GM13976 (cell line): Measurements from ENCODE around the gene DSEL.

Experiments
- DNase-seq: peaks from one replicate; pipeline ENCODE4 v3.0.0; 2012; ENCODE audit warnings: low spot score
- in situ Hi-C: fragments of 300-500 bp; cut with MboI; formaldehyde crosslinking; loops from one replicate; pipeline ENCODE4 v1.12.0; 2022; ENCODE audit warnings: low sequenced_read_pairs, mixed read lengths, inconsistent platforms; ENCODE audit not compliant: unreplicated experiment
- TF ChIP-seq, protein P1 (sequence below): IDR thresholded peaks from 2 replicates; pipeline ENCODE4 v1.5.1; 2012; ENCODE audit warnings: borderline replicate concordance, mild to moderate bottlenecking; ENCODE audit not compliant: insufficient read depth; ENCODE audit errors: extremely low read depth, missing control alignments, control extremely low read depth

Gene DSEL

DNA sequence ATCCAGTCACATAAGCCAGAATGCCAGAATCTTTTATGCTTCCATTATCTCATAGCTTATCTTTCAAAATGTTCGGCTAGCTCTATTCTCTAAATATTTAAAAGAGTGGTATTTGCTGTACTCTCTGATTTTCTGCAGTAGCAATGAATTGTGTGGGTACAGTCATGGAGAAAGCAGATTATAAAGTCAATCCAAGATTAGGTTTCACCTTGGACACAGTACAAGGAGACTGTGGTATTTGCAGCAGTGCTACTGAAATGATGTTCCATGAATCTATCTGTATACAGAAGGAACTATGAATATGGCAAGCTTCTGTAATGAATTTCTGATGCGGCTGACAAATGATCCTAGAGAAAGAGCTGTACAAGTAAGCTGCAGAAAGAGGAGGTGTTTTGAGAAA, 15.4 kb upstream of the DSEL start:
- DNase-seq: no peak
- TF ChIP-seq, protein P1, sequence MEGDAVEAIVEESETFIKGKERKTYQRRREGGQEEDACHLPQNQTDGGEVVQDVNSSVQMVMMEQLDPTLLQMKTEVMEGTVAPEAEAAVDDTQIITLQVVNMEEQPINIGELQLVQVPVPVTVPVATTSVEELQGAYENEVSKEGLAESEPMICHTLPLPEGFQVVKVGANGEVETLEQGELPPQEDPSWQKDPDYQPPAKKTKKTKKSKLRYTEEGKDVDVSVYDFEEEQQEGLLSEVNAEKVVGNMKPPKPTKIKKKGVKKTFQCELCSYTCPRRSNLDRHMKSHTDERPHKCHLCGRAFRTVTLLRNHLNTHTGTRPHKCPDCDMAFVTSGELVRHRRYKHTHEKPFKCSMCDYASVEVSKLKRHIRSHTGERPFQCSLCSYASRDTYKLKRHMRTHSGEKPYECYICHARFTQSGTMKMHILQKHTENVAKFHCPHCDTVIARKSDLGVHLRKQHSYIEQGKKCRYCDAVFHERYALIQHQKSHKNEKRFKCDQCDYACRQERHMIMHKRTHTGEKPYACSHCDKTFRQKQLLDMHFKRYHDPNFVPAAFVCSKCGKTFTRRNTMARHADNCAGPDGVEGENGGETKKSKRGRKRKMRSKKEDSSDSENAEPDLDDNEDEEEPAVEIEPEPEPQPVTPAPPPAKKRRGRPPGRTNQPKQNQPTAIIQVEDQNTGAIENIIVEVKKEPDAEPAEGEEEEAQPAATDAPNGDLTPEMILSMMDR: no peak
- in situ Hi-C loops: no loop called here

DNA sequence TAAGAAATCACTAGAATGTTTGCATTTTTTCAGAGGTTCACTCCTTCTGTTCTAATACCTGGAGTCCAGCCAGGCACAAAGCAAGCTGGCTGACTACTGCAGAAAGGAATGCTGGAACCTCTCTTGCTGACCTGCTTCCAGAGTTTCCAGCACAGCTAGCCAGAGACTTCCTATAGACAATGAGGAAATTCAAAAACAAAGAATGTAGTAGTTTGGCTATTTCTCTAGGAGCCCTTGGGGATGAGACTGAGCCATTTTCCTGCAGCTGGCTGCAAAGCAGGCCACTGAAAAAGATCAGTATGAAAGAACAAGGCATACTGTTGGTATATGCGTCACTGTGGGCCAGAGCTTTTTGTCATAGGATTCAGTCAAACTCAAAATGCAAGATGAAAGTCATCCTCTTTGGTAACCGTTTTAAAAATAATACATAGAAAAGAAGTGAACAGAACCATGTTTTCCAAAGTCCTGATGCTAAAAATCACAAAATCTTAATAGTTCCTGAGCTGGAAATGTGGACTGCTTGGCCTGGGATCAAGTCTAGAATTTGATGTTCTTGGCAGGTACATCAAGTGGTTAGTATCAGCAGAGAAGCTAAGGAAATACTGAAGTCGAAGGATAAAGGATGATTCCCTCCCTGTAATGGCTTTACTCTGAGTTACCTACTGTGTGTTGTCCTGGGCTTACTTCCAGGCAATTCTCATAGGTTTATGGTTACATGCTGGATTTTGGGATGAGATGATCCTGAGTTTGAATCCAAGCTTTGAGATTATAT, 9.0 kb upstream of the DSEL start:
- no peak for DNase-seq
- in situ Hi-C loops: no loop called here
- TF ChIP-seq, protein P1: no peak

DNA sequence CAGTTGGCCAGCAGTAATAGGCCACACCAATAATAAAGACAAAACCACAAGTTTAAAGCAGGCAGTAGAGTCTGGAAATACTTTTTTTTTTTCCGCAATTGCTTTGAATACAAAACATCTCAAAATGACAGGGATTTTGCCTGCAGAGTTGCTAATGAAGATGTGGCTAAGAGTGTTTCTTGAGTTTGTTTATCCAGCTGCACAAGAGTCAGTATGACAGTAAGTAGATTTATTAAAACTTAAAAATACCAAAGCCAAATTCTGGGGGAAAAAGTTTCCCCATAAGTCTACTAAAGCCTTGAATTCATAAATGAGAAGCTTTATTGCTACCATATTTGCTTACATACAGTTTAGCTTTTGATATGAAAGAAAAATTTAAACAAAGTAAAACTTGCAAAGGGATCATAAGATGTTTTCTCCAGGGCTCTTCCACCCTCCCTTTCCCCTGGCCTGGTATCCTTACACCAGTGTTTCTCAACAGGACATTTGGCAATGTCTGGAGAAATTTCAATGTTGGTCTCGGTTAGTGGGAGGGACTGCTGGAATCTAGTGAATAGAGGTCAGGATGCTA, 3.9 kb upstream of the DSEL start:
- in situ Hi-C loops: no loop called here
- no peak for DNase-seq
- TF ChIP-seq, protein P1: no peak

DNA sequence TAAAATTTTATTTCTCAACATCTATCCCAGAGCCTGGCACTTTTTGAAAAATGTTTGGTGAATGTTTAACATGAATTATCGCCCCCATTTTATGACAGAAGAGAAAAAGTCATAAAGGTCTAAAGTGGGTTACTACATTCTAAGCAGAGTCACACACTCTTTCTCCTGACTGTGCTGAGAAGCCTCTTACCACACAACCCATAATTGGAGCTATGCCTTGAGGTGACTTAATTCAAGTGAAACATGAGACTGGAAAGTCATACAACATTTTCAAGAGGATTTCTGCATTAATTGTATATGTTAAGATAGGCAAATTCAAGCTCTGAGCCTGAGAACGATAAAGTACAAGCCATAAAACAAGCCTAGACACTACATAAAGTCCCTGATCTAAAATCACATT, 3.1 kb upstream of the DSEL start:
- DNase-seq: no peak
- TF ChIP-seq, protein P1: no peak
- in situ Hi-C loops: no loop called here

DNA sequence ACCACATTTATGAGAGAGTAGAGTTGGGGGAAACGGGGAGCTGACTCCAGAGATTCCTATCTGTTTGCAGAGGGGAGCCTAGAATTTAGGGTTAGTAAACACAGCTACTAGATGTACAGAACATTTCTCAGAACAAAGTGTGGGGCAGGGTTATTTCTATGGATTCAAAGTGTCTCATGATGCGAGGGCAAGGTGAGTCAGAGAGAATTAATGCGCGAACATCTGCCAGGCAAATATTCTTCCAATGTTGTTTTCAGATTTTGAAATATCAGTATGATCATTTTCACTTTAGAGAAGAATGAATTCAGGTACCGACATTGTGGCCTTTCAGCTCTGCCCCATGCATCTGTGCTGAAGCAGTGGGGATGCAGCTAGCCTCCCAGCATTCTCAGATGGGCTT, 2.0 kb upstream of the DSEL start:
- DNase-seq: no peak
- in situ Hi-C loops: no loop called here
- TF ChIP-seq, protein P1: no peak

DNA sequence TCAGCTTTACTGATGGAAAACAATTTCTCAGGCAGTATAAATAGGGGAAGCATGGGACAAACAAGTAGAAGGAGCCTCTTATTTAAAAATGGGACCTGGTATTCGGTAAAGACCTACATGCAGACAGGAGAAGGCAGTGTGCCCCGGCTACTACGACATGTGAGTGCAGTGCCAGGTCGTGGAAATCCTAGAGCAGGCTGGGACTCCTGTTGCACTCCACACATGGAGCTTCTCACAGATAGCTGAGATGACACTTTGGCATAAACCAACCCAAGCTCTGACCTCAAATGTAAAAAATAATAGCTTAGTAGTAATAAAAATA, 885 bp upstream of the DSEL start:
- no peak for DNase-seq
- TF ChIP-seq, protein P1: no peak
- in situ Hi-C loops: no loop called here

DNA sequence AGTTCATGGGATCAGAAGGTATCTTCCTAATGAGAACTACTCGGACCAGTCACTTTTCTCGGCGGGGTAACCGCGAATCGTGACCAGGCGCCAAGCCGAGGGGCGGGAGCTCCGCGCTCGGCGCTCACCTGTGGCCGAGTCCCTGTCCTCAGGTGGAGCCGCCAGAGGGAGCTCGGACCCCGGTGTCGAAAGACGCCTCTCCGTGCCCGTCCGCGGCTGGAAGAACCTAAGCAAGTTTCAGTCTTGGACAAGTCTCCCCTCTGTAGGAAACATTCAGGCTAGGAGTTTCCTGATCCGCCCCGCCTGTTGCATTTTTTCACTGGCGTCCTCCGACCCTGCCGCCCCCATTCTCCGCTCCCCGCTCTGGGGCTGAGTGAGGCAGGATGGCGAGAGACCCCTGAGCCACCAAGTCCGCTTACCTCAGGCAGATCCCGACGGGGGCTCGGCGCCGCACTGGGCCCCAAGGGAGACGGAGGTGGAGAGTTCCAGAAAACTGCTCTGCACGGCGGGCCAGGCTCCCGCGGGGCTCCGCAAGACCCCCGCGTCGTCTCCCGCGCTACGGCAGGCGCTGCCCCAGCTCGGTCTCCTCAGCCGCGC, 480 bp downstream of the DSEL start:
- in situ Hi-C loops: no loop called here
- DNase-seq: peak; percentile 74
- TF ChIP-seq, protein P1: peak; percentile 41
